MCF 10A (cell line): Measurements from ENCODE around the gene RNASE2. TPM values are rescaled to one million over a fixed set of nuclear protein-coding genes. Genes with fewer than 3 reads are reported as not detected.

Source experiments
- BruUV-seq: library from RNA; stranded (reverse); fragments of 400-500 nt; replicated peaks from 2 replicates; lab custom pipeline; 2021; lab: Mats Ljungman, UMichigan
- CTCF ChIA-PET: fragments of 300-600 bp; sonication (Branson Sonifier 250); formaldehyde crosslinking; extraction: SDS; loops from one replicate; lab custom pipeline; 2021; ENCODE audit warnings: antibody characterized with exemption, inconsistent platforms; lab: Yijun Ruan, JAX
- POLR2A ChIA-PET: fragments of 300-600, 350-650 bp; sonication (Branson Sonifier 250); formaldehyde crosslinking; extraction: SDS; loops from one replicate; lab custom pipeline; 2020; ENCODE audit warnings: antibody characterized with exemption, inconsistent platforms; lab: Yijun Ruan, JAX
- DNase-seq: peaks from one replicate; pipeline ENCODE4 v3.0.0-alpha.2; 2018; ENCODE audit not compliant: unreplicated experiment
- H3K27ac Mint-ChIP-seq: one replicate; pipeline ENCODE4 v1.8.0; 2022; ENCODE audit warnings: mild to moderate bottlenecking, low read depth, mixed read lengths; ENCODE audit not compliant: unreplicated experiment
- H3K27me3 Mint-ChIP-seq: one replicate; pipeline ENCODE4 v1.8.0; 2022; ENCODE audit warnings: mixed read lengths; ENCODE audit not compliant: insufficient read depth, unreplicated experiment
- H3K36me3 Mint-ChIP-seq: one replicate; pipeline ENCODE4 v1.8.0; 2022; ENCODE audit warnings: mild to moderate bottlenecking, moderate library complexity, mixed read lengths; ENCODE audit not compliant: insufficient read depth, unreplicated experiment
- H3K4me1 Mint-ChIP-seq: one replicate; pipeline ENCODE4 v1.8.0; 2022; ENCODE audit warnings: mixed read lengths; ENCODE audit not compliant: insufficient read depth, unreplicated experiment
- H3K4me3 Mint-ChIP-seq: one replicate; pipeline ENCODE4 v1.8.0; 2022; ENCODE audit warnings: mild to moderate bottlenecking, moderate library complexity, mixed read lengths; ENCODE audit not compliant: unreplicated experiment
- H3K9me3 Mint-ChIP-seq: one replicate; pipeline ENCODE4 v1.8.0; 2022; ENCODE audit warnings: mixed read lengths; ENCODE audit not compliant: unreplicated experiment
- intact Hi-C: fragments of 100-400 bp; cut with micrococcal nuclease; formaldehyde crosslinking; loops from 2 replicates; pipeline ENCODE4 v1.14.1; 2022
- total RNA-seq: library from RNA; stranded (reverse); gene quantifications from 2 replicates; pipeline ENCODE4 v1.2.3, GENCODE V29; 2022
- TF ChIP-seq, protein P1 (sequence below): fragments of 200-600 bp; IDR thresholded peaks from one replicate; pipeline ENCODE4 v1.8.0; 2022; ENCODE audit warnings: antibody characterized with exemption, mild to moderate bottlenecking; ENCODE audit not compliant: unreplicated experiment

The RNASE2 gene
- total RNA-seq, 1 experiment from 2014 or later, result not detected

GRCh38 chr14:20998139-20998538, 42.9 kb downstream of the RNASE2 start:
- Mint-ChIP-seq H3K27me3 (no peaks in the 10 kb centered on the region), H3K27ac (peak overlapping the region; percentile 73), H3K36me3 (peaks cover 50% of the 10 kb centered on the region), H3K9me3 (no peaks in the 10 kb centered on the region), H3K4me1 (peaks cover 18% of the 10 kb centered on the region), H3K4me3 (peak overlapping the region; percentile 8)
- ChIA-PET CTCF (interaction anchor here (0.6 to 13.0 kb wide), 16 partner anchors 9 to 695 kb away, joined by 3 to 213 read pairs (median 5); partner anchors contain the start of gene ARHGEF40), POLR2A (interaction anchor here (1.0 to 3.2 kb wide), 4 partner anchors 8 to 24 kb away, joined by 4 to 28 read pairs (median 6); partner anchors contain the start of gene METTL17)
- intact Hi-C loops, result no loop called here
- no TSS peak for BruUV-seq
- no peak for DNase-seq
- TF ChIP-seq, protein P1, sequence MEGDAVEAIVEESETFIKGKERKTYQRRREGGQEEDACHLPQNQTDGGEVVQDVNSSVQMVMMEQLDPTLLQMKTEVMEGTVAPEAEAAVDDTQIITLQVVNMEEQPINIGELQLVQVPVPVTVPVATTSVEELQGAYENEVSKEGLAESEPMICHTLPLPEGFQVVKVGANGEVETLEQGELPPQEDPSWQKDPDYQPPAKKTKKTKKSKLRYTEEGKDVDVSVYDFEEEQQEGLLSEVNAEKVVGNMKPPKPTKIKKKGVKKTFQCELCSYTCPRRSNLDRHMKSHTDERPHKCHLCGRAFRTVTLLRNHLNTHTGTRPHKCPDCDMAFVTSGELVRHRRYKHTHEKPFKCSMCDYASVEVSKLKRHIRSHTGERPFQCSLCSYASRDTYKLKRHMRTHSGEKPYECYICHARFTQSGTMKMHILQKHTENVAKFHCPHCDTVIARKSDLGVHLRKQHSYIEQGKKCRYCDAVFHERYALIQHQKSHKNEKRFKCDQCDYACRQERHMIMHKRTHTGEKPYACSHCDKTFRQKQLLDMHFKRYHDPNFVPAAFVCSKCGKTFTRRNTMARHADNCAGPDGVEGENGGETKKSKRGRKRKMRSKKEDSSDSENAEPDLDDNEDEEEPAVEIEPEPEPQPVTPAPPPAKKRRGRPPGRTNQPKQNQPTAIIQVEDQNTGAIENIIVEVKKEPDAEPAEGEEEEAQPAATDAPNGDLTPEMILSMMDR, result no peak

DNA sequence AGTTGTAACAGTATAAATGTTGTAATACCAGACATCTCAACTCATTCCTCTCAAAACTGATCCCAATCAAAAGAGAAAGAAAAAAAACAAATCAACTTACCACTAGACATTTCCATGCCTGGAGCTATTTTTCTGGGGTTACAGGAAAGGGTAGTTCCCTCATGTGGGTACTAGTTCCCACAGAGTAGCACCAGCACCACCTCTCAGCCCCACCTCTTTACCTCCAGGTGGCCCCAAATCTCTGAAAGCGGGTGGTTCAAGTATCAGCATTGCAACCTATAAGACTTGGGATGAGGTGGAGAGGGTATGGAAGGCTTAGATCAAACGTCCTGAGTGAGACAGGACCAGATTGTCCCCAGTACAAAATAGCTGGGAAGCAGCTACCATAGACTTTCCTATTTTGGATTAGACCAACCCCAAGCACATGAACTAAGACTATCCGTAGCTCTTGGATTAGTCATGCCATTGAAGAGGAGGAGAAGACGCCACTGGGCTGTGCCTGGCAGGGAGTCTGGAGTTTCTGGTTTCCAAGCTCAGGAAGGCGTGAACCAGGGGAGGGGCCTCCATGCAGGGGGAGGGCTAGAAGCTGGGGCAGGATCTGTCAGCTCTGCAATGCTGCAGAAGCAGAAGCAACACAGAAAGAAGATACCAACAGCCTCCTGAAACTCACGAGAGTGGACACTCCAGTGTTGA, 43.5 kb downstream of the RNASE2 start, which contains the start of gene SLC39A2:
Gene SLC39A2 (plus strand): TSS at position 620 of the 693 bp plus-strand sequence. CDS start 154 bp downstream, outside the sequence.
- DNase-seq, result peak; percentile 83
- ChIA-PET POLR2A (interaction anchor here (0.7 to 3.2 kb wide), 5 partner anchors 8 to 140 kb away, joined by 3 to 28 read pairs (median 5); partner anchors contain the start of gene METTL17), CTCF (interaction anchor here (0.5 to 13.0 kb wide), 19 partner anchors 10 to 695 kb away, joined by 3 to 213 read pairs (median 5); partner anchors contain the start of gene TPPP2)
- H3K4me3 Mint-ChIP-seq, result peak within 1 kb of the TSS; percentile 8
- TF ChIP-seq, protein P1, result no peak
- H3K27ac Mint-ChIP-seq, result peak within 1 kb of the TSS; percentile 73
- H3K9me3 Mint-ChIP-seq, result no peaks in the 10 kb centered on the region
- H3K36me3 Mint-ChIP-seq, result peaks cover 46% of the 10 kb centered on the region
- intact Hi-C loops, result no loop called here
- no TSS peak for BruUV-seq
- no peaks in the 10 kb centered on the region for H3K27me3 Mint-ChIP-seq
- H3K4me1 Mint-ChIP-seq, result peaks cover 18% of the 10 kb centered on the region

GRCh38 chr14:20999591-20999990, 44.3 kb downstream of the RNASE2 start:
- TF ChIP-seq, protein P1, result no peak
- Mint-ChIP-seq H3K36me3 (peaks cover 38% of the 10 kb centered on the region), H3K27me3 (no peaks in the 10 kb centered on the region), H3K27ac (no peak overlapping the region), H3K4me3 (no peak overlapping the region), H3K4me1 (peaks cover 18% of the 10 kb centered on the region), H3K9me3 (no peaks in the 10 kb centered on the region)
- CTCF ChIA-PET, result interaction anchor here (0.5 to 13.0 kb wide), 9 partner anchors 11 to 308 kb away, joined by 3 to 213 read pairs (median 5); partner anchors contain the start of gene TPPP2
- BruUV-seq, result no TSS peak
- DNase-seq, result no peak
- intact Hi-C loops, result no loop called here
- POLR2A ChIA-PET, result interaction anchor here (0.5 to 3.2 kb wide), 3 partner anchors 9 to 310 kb away, joined by 3 to 28 read pairs (median 8); partner anchors contain the start of gene METTL17

- POLR2A ChIA-PET, result interaction anchor here (0.7 to 1.1 kb wide), 2 partner anchors 12 to 71 kb away, joined by 3 read pairs; no protein-coding TSS in a partner anchor
Measured at GRCh38 chr14:21001218-21001617, 45.9 kb downstream of the RNASE2 start.

More at GRCh38 chr14:21001218-21001617, 45.9 kb downstream of the RNASE2 start:
- TF ChIP-seq, protein P1, result no peak
- H3K4me3 Mint-ChIP-seq, result no peak overlapping the region
- H3K4me1 Mint-ChIP-seq, result peaks cover 18% of the 10 kb centered on the region
- CTCF ChIA-PET, result interaction anchor here (1.2 to 13.0 kb wide), 7 partner anchors 14 to 103 kb away, joined by 3 to 213 read pairs (median 8); no protein-coding TSS in a partner anchor
- no peak overlapping the region for H3K27ac Mint-ChIP-seq
- H3K27me3 Mint-ChIP-seq, result no peaks in the 10 kb centered on the region
- DNase-seq, result no peak
- peaks cover 22% of the 10 kb centered on the region for H3K36me3 Mint-ChIP-seq
- no TSS peak for BruUV-seq
- intact Hi-C loops, result no loop called here
- H3K9me3 Mint-ChIP-seq, result no peaks in the 10 kb centered on the region
